NCI-H2081 (cell line): Measurements from ENCODE around the gene RIPOR2.
"Not testable (repeated sequence)": the region's sequence is repeated elsewhere in the genome, so short reads cannot be mapped to it uniquely, and the experiment has no call there.

Experiments used
- DNase-seq, 2 experiments: peaks; one replicate each; lab custom pipeline; 2025; lab: John Stamatoyannopoulos, UW

The RIPOR2 gene

DNA sequence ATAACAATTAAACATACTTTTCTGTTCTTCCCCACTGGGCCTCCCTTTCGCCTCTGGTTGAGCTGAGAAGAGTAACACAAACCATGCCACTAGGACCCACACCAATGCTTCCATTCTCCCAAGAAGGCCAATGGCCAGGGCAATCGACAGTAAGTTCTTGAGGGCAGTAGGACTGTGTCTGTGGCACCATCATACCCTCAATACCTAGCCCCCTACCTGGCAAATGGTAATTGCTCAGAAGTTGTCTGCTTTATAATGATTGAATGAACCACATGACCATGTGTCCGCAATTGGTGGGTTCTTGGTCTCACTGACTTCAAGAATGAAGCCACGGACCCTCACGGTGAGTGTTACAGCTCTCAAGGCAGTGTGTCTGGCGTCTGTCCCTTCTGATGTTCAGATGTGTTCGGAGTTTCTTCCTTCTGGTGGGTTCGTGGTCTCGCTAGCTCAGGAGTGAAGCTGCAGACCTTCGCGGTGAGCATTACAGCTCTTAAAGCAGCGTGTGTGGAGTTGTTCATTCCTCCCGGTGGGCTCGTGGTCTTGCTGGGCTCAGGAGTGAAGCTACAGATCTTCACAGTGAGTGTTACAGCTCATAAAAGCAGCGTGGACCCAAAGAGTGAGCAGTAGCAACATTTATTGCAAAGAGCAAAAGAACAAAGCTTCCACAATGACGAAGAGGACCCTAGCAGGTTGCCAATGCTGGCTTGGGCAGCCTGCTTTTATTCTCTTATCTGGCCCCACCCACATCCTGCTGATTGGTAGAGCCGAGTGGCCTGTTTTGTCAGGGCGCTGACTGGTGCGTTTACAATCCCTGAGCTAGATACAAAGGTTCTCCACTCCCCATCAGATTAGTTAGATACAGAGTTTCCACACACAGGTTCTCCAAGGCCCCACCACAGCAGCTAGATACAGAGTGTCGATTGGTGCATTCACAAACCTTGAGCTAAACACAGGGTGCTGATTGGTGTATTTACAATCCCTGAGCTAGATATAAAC, 170.6 kb downstream of the RIPOR2 start:
- not testable (repeated sequence) for DNase-seq

DNA sequence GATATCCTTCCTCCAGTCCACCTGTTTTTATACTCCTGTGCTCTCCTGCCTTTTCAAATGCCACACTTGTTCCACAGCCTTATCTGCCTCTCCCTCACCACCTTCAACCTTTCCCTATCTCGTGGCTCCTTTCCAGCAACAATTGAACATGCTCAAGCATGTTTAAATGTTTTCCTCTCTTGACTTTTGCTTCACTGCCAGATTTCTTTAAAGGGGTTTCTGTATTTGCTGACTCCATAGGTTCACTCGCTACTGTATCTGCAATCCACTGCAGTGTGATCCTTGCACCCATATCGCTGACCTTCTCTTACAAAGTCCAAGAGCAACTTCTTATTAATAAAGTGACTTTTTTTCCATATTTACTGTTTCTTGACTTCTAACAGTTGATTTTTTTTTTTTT, 172.2 kb downstream of the RIPOR2 start:
- no peak for DNase-seq

DNA sequence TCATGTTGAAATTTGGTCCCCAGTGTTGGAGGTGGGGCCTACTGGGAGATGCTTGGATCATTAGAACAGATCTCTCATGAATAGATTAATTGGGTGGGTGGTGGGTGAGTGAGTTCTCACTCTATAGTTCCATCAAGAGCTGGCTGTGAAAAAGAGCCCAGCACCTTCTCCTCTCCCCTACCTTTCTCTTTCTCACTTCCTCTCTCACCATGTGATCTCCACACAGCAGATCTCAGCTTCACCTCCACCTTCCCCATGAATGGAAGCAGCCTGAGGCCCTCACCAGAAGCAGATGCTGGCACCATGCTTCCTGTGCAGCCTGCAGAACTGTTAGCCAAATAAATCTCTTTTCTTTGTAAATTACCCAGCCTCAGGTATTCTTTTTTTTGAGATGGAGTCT, 173.9 kb downstream of the RIPOR2 start:
- DNase-seq, result no peak

DNA sequence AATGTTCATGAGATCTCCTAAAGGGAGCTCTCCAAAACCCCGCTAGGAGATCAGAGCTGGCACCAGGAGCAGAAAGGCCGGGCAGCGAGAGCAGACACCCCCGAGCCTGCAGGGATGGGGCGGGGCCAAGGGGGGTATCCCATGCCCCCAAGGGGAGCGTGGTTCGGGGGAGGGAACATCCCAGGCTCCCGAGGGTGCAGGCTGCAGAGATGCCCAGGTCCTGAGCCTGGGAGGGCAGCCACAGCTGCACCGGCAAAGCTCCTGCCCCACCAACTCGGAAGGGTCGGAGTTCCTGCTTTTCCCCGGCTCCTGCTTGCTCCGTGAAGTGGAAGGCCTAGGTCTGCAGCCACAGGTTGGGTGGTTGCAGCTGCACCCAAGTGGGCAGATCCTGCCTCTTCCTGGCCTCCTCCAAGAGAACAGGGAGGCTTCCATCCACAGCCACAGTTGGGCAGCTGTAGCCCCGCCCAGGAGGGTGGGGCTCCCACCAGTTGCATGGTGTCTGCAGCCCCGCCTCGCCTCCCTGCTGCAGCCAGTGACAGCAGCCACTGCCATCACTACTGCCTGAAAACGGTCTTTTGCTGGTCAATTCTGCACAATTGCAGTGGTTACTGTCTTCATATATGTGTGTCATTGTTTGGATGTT, 174.4 kb downstream of the RIPOR2 start:
- no peak for DNase-seq

DNA sequence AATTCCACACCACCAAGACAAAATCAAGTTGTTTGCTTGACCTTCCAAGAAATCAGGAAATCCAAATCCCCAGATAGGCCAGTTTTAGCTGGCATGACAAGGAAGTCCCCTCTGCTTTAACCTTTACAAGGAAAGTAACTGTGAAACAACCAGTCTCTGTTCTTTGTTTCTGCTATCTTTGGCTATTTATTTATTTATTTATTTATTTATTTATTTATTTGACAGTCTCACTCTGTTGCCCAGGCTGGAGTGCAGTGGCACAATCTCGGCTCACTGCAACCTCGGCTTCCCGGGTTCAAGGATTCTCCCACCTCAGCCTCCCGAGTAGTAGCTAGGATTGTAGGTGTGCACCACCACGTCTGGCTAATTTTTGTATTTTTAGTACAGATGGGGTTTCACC, 175.6 kb downstream of the RIPOR2 start:
- DNase-seq, result no peak

DNA sequence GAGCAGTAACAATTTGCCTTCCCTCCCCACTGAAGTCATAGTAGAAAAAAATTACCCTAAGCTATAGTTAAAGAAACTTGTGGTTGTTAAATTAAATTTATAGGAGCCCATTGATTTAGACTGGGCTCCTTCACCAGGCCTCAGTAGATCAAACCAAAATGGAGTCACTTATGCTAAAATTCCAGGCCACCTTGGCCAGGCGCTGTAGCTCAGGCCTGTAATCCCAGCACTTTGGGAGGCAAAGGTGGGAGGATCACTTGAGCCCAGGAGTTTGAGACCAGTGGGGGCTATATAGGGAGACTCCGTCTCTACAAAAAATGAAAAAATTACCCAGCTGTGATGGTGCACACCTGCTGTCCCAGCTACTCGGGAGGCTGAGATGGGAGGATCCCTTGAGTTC, 176.0 kb downstream of the RIPOR2 start:
- DNase-seq, result no peak

DNA sequence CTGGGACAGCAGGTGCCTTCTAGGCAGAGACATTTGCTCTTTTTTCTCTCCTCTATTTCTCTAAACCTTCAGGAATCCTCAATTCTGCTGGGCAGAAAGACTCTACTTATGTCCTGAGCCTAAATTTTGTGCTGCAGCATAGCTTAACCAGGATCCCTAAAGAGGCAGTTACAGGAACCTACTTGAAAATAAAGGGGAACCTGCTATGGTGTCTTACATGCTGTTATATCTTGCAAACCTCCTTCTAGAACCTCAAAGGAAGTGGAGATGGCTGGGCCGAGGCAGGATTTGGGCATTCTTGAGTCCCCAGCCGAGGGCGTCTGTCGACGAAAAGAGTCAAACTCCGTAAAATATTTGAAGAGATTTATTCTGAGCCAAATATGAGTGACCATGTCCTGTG, 178.1 kb downstream of the RIPOR2 start:
- no peak for DNase-seq

DNA sequence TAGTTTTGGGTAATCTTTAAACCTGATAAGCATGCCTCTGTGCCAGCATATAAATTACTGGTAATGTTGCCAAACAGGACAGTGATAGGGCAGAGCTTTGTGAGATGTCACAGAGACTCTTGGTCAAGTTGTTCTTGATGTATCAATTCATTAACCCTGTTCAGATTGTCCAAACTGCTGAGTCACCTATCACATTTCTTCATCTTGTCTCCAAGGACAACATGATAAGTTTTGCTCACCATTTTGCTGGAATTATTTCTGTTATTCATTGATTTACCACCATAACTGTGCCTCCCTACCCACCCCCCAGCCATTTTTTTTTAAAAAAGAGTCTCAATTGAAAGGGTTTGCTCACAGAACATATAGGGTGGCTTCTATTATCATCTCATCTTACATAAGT, 180.5 kb downstream of the RIPOR2 start:
- DNase-seq, result no peak

DNA sequence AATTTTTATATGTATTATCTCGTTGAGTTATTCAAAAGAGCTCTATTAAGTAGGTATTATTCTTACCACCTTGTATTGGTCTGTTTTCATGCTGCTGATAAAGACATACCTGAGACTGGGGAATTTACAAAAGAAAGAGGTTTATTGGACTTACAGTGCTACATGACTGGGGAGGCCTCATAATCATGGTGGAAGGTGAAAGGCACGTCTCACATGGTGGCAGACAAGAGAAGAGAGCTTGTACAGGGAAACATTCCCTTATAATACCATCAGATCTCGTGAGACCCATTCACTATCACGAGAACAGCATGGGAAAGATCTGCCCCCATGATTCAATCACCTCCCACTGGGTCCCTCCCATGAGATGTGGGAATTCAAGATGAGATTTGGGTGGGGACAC, 181.4 kb downstream of the RIPOR2 start:
- DNase-seq, result not testable (repeated sequence)
